H9 (cell line): ENCODE results near the gene RAC2. TPM values are rescaled to one million over a fixed set of nuclear protein-coding genes. Genes with fewer than 3 reads are reported as not detected.

ENCODE experiments used
- DNase-seq: peaks from one replicate; pipeline ENCODE4 v3.0.0-alpha.2; 2017
- H2AFZ ChIP-seq: one replicate; pipeline ENCODE4 v1.6.1; 2013; ENCODE audit warnings: mild to moderate bottlenecking, low read length, control low read depth, moderate library complexity
- H2AK5ac ChIP-seq: 2 replicates; pipeline ENCODE4 v1.6.1; 2013; ENCODE audit warnings: low read length, control low read depth, mixed read lengths; ENCODE audit not compliant: insufficient read length
- H2BK120ac ChIP-seq: one replicate; pipeline ENCODE4 v1.6.1; 2013; ENCODE audit warnings: low read depth, mild to moderate bottlenecking, low read length, control low read depth, inconsistent platforms; ENCODE audit not compliant: poor library complexity, severe bottlenecking
- H2BK12ac ChIP-seq: 2 replicates; pipeline ENCODE4 v1.6.1; 2013; ENCODE audit warnings: low read length, control low read depth, mixed read lengths, low read depth; ENCODE audit not compliant: insufficient read length
- H2BK15ac ChIP-seq: 2 replicates; pipeline ENCODE4 v1.6.1; 2013; ENCODE audit warnings: low read depth, low read length, control low read depth
- H2BK20ac ChIP-seq: one replicate; pipeline ENCODE4 v1.6.1; 2013; ENCODE audit warnings: low read depth, mild to moderate bottlenecking, low read length, control low read depth, inconsistent platforms; ENCODE audit not compliant: poor library complexity, severe bottlenecking
- H2BK5ac ChIP-seq: 2 replicates; pipeline ENCODE4 v1.6.1; 2013; ENCODE audit warnings: low read length, control low read depth, mixed read lengths; ENCODE audit not compliant: insufficient read length
- H3K14ac ChIP-seq: 2 replicates; pipeline ENCODE4 v1.6.1; 2013; ENCODE audit warnings: low read length, control low read depth; ENCODE audit not compliant: insufficient read depth
- H3K18ac ChIP-seq: 2 replicates; pipeline ENCODE4 v1.6.1; 2013; ENCODE audit warnings: low read depth, mild to moderate bottlenecking, mixed read lengths, low read length, control low read depth; ENCODE audit not compliant: insufficient read length
- H3K23ac ChIP-seq: 2 replicates; pipeline ENCODE4 v1.6.1; 2013; ENCODE audit warnings: low read length, control low read depth, mixed read lengths, low read depth; ENCODE audit not compliant: insufficient read length
- H3K23me2 ChIP-seq: 2 replicates; pipeline ENCODE4 v1.6.1; 2013; ENCODE audit warnings: low read depth, mild to moderate bottlenecking, mixed read lengths, low read length, control low read depth; ENCODE audit not compliant: insufficient read length, poor library complexity, severe bottlenecking
- H3K27ac ChIP-seq: 2 replicates; pipeline ENCODE4 v1.5.1; 2013; ENCODE audit warnings: low read length, control low read depth, mixed read lengths, low read depth; ENCODE audit not compliant: insufficient read length
- H3K27me3 ChIP-seq: 2 replicates; pipeline ENCODE4 v1.6.1; 2013; ENCODE audit warnings: low read length, control low read depth, inconsistent platforms; ENCODE audit not compliant: insufficient read depth
- H3K4ac ChIP-seq: 2 replicates; pipeline ENCODE4 v1.6.1; 2013; ENCODE audit warnings: low read depth, mild to moderate bottlenecking, control low read depth, inconsistent platforms, low read length, moderate library complexity
- H3K4me1 ChIP-seq: 2 replicates; pipeline ENCODE4 v1.6.1; 2013; ENCODE audit warnings: low read length, control low read depth, inconsistent platforms; ENCODE audit not compliant: insufficient read depth
- H3K4me2 ChIP-seq: 2 replicates; pipeline ENCODE4 v1.6.1; 2013; ENCODE audit warnings: low read length, control low read depth, mixed read lengths; ENCODE audit not compliant: insufficient read length, insufficient read depth
- H3K56ac ChIP-seq: 2 replicates; pipeline ENCODE4 v1.6.1; 2013; ENCODE audit warnings: low read depth, mild to moderate bottlenecking, mixed read lengths, low read length, control low read depth; ENCODE audit not compliant: insufficient read length
- H3K79me1 ChIP-seq: 2 replicates; pipeline ENCODE4 v1.6.1; 2013; ENCODE audit warnings: low read depth, mild to moderate bottlenecking, moderate library complexity, low read length, control low read depth, inconsistent platforms; ENCODE audit not compliant: insufficient read depth, poor library complexity, severe bottlenecking
- H3K79me2 ChIP-seq: 2 replicates; pipeline ENCODE4 v1.6.1; 2013; ENCODE audit warnings: low read length, control low read depth, inconsistent platforms; ENCODE audit not compliant: insufficient read depth
- H3K9ac ChIP-seq: 2 replicates; pipeline ENCODE4 v1.6.1; 2013; ENCODE audit warnings: low read length, control low read depth, mixed read lengths; ENCODE audit not compliant: insufficient read length; ENCODE audit errors: extremely low read depth
- H3K9me3 ChIP-seq: one replicate; pipeline ENCODE4 v1.6.1; 2013; ENCODE audit warnings: low read depth, low read length, inconsistent platforms; ENCODE audit not compliant: control insufficient read depth
- H3T11ph ChIP-seq: one replicate; pipeline ENCODE4 v1.6.1; 2013; ENCODE audit warnings: mild to moderate bottlenecking, low read length, control low read depth, inconsistent platforms
- H4K20me1 ChIP-seq: one replicate; pipeline ENCODE4 v1.6.1; 2013; ENCODE audit not compliant: control insufficient read depth, insufficient read length, insufficient read depth
- H4K5ac ChIP-seq: 2 replicates; pipeline ENCODE4 v1.6.1; 2013; ENCODE audit warnings: low read depth, mild to moderate bottlenecking, mixed read lengths, low read length, control low read depth; ENCODE audit not compliant: insufficient read length
- H4K8ac ChIP-seq: replicated peaks from 2 replicates; pipeline ENCODE4 v1.6.1; 2013; ENCODE audit warnings: low read length, control low read depth, mixed read lengths, low read depth; ENCODE audit not compliant: insufficient read length
- H4K91ac ChIP-seq: 2 replicates; pipeline ENCODE4 v1.6.1; 2013; ENCODE audit warnings: low read depth, mild to moderate bottlenecking, moderate library complexity, mixed read lengths, low read length, control low read depth; ENCODE audit not compliant: insufficient read length
- H3K27ac Mint-ChIP-seq, 3 experiments: 2 replicates in 2 of 3; 3 replicates in 1 of 3; pipeline ENCODE4 v1.8.0; 2020 to 2021; ENCODE audit warnings: mixed read lengths in 3 of 3, mild to moderate bottlenecking in 1 of 3, moderate library complexity in 1 of 3
- H3K27me3 Mint-ChIP-seq: 2 replicates; pipeline ENCODE4 v1.8.0; 2021; ENCODE audit warnings: low read depth, mild to moderate bottlenecking, moderate library complexity, mixed read lengths
- H3K36me3 Mint-ChIP-seq, 3 experiments: 2 replicates in 2 of 3; 3 replicates in 1 of 3; pipeline ENCODE4 v1.8.0; 2020 to 2021; ENCODE audit warnings: low read depth in 3 of 3, mixed read lengths in 3 of 3; ENCODE audit not compliant: insufficient read depth in 1 of 3
- H3K4me1 Mint-ChIP-seq, 2 experiments: 2 replicates each; pipeline ENCODE4 v1.8.0; 2020; ENCODE audit warnings: mixed read lengths in 2 of 2
- H3K4me3 Mint-ChIP-seq, 2 experiments: 2 replicates in 1 of 2; 3 replicates in 1 of 2; pipeline ENCODE4 v1.8.0; 2020 to 2021; ENCODE audit warnings: mild to moderate bottlenecking in 2 of 2, mixed read lengths in 2 of 2, moderate library complexity in 1 of 2
- H3K9me3 Mint-ChIP-seq, 2 experiments: 2 replicates in 1 of 2; 3 replicates in 1 of 2; pipeline ENCODE4 v1.8.0; 2020; ENCODE audit warnings: mild to moderate bottlenecking in 2 of 2, mixed read lengths in 2 of 2, moderate library complexity in 1 of 2
- WGBS: extraction: QIAGEN DNeasy Blood & Tissue Kit; methylation state at CpG from one replicate; pipeline ENCODE4 v1.1.7; 2013; ENCODE audit warnings: missing lambda C conversion rate, low lambda C conversion rate, mixed read lengths; ENCODE audit not compliant: insufficient read length; ENCODE audit errors: extremely low coverage; 5-methylcytosine and 5-hydroxymethylcytosine counted together
- total RNA-seq: library from RNA; stranded (reverse); gene quantifications from 2 replicates; pipeline ENCODE4 v1.2.1, GENCODE V29; 2021
- TF ChIP-seq, protein P1 (sequence below): fragments of 200-600 bp; sonication (generic); conservative IDR thresholded peaks from 3 replicates; pipeline ENCODE4 v1.8.0; 2021; ENCODE audit warnings: antibody characterized with exemption, mild to moderate bottlenecking

Gene RAC2
- total RNA-seq, 1 experiment from 2014 or later: 2.8 TPM

DNA sequence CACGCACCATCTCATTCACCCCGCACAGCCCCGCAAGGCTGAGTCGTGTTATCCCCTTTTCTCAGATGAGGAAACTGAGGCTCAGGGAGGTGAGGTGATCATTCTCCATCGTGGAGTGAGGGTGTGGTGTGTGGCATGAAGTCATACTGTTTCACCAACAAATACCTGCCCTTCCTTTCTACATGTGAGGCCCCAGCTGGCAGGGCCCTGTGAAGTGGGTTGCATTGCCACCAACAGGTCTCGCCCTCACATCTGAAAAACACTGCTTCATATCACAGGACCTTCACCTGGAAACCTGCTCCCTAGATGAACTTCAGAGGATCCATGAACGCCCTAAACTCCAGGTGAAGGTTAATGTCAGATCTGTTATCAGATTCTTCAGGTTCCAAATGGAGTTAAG, 36.1 kb downstream of the RAC2 start:
- Mint-ChIP-seq H3K27ac (no peak overlapping the region), H3K9me3 (no peaks in the 10 kb centered on the region), H3K4me3 (no peak overlapping the region), H3K27me3 (peaks cover 25% of the 10 kb centered on the region), H3K36me3 (no peaks in the 10 kb centered on the region), H3K4me1 (peaks cover 14 to 29% of the 10 kb centered on the region in 2 experiments)
- no peak overlapping the region for H4K8ac ChIP-seq
- no peak overlapping the region for H3K18ac ChIP-seq
- H3T11ph ChIP-seq: no peak overlapping the region
- H4K20me1 ChIP-seq: no peaks in the 10 kb centered on the region
- H3K23ac ChIP-seq: no peak overlapping the region
- H2BK15ac ChIP-seq: no peak overlapping the region
- H3K27ac ChIP-seq: no peak overlapping the region
- no peaks in the 10 kb centered on the region for H3K79me1 ChIP-seq
- H2BK12ac ChIP-seq: no peak overlapping the region
- H3K9ac ChIP-seq: no peak overlapping the region
- no peaks in the 10 kb centered on the region for H3K79me2 ChIP-seq
- TF ChIP-seq, protein P1, sequence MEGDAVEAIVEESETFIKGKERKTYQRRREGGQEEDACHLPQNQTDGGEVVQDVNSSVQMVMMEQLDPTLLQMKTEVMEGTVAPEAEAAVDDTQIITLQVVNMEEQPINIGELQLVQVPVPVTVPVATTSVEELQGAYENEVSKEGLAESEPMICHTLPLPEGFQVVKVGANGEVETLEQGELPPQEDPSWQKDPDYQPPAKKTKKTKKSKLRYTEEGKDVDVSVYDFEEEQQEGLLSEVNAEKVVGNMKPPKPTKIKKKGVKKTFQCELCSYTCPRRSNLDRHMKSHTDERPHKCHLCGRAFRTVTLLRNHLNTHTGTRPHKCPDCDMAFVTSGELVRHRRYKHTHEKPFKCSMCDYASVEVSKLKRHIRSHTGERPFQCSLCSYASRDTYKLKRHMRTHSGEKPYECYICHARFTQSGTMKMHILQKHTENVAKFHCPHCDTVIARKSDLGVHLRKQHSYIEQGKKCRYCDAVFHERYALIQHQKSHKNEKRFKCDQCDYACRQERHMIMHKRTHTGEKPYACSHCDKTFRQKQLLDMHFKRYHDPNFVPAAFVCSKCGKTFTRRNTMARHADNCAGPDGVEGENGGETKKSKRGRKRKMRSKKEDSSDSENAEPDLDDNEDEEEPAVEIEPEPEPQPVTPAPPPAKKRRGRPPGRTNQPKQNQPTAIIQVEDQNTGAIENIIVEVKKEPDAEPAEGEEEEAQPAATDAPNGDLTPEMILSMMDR: no peak
- H2BK120ac ChIP-seq: no peak overlapping the region
- H4K5ac ChIP-seq: no peak overlapping the region
- no peak for DNase-seq
- H3K14ac ChIP-seq: no peak overlapping the region
- WGBS: no CpG with 5 or more reads among the region's 7 CpGs
- H3K9me3 ChIP-seq: no peaks in the 10 kb centered on the region
- no peaks in the 10 kb centered on the region for H3K27me3 ChIP-seq
- H2BK20ac ChIP-seq: no peak overlapping the region
- no peaks in the 10 kb centered on the region for H3K23me2 ChIP-seq
- no peak overlapping the region for H3K4me2 ChIP-seq
- H3K4me1 ChIP-seq: no peaks in the 10 kb centered on the region
- H2BK5ac ChIP-seq: no peak overlapping the region
- no peak overlapping the region for H3K56ac ChIP-seq
- H2AFZ ChIP-seq: no peak overlapping the region
- no peak overlapping the region for H2AK5ac ChIP-seq
- no peak overlapping the region for H4K91ac ChIP-seq
- H3K4ac ChIP-seq: no peak overlapping the region
